ENCODE measurements around the gene COBL. TPM values are rescaled to one million over a fixed set of nuclear protein-coding genes. Genes with fewer than 3 reads are reported as not detected.

COBL gene
- total and polyA plus RNA-seq, 10 of the 15 experiments (the other 5 are each of a cell fraction or from before 2014, with no cell fraction given): 0.21 TPM; not detected in 9

DNA sequence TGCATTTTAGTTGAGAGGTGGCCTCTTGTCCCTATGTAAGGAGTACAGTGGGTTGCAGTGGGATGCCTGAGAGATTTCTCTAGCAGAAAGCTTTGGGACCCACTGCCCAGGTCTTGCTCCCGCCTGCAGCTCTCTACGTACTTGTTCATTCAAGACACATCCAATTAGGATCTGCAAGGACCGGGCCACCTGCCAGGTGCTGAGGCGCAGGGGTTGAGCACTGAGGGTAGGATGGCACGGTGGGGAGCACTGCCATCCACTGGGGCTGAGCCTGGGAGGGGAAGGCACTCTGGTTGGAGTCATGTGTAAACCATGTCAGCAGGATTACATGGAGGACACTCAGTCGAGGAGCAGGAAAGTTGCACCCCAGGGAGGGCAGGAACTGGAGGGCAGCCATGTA, 342.8 kb downstream of the COBL start (continued):
- TF ChIP-seq, protein P1, sequence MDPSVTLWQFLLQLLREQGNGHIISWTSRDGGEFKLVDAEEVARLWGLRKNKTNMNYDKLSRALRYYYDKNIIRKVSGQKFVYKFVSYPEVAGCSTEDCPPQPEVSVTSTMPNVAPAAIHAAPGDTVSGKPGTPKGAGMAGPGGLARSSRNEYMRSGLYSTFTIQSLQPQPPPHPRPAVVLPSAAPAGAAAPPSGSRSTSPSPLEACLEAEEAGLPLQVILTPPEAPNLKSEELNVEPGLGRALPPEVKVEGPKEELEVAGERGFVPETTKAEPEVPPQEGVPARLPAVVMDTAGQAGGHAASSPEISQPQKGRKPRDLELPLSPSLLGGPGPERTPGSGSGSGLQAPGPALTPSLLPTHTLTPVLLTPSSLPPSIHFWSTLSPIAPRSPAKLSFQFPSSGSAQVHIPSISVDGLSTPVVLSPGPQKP (IDR thresholded peaks at IDR 0.05; ENCODE audit: low read depth, low read length): no peak
- no peak for TF ChIP-seq E2F8 (IDR thresholded peaks at IDR 0.05; ENCODE audit: low read depth, partially characterized antibody)

DNA sequence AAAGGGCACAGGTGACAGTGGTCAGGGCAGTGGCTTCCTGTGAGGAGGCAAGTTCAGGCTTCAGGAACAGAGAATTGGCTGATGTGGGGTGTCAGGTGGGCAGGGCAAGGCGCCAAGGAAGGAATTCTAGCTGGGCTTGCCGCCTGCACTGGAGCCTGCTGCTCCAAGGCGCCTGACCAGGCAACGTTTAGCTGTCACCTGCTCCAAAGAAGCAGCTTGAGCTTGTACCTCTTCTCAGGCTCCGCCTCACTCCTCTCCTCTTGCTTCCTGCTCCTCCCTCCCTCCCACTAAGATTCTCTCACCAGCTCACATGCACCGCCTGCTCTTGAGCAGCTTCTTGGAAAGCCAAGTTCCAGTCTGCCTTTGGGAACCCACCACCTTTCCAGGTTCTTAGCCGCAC, 346.5 kb downstream of the COBL start:
- 42% methylated on average over 7 of the region's 7 CpGs for WGBS (ENCODE audit: insufficient coverage, insufficient replicate concordance, low lambda C conversion rate, missing lambda C conversion rate)
- Histone ChIP-seq H3K27me3 (replicated peaks in 1 of 2; ENCODE audit: control insufficient read depth in 2 of 2, insufficient read depth in 2 of 2, low read length in 1 of 2) (no peaks in the 10 kb centered on the region), H4K20me1 (ENCODE audit: control insufficient read depth, insufficient read depth) (no peaks in the 10 kb centered on the region), H3K9ac (ENCODE audit: control insufficient read depth, insufficient read depth, low read length) (no peak overlapping the region), H3K36me3 (ENCODE audit: control insufficient read depth in 2 of 2, insufficient read depth in 2 of 2, low read length in 1 of 2) (no peaks in the 10 kb centered on the region), H3K27ac (ENCODE audit: control insufficient read depth, insufficient read depth) (no peak overlapping the region), H3K4me2 (ENCODE audit: control insufficient read depth, insufficient read depth) (no peak overlapping the region), H3K4me1 (ENCODE audit: control insufficient read depth, insufficient read depth, low read length) (no peaks in the 10 kb centered on the region), H3K79me2 (ENCODE audit: control insufficient read depth, insufficient read depth, low read length) (no peaks in the 10 kb centered on the region), H3K9me3 (replicated peaks; ENCODE audit: control insufficient read depth, insufficient read depth, low read length) (no peaks in the 10 kb centered on the region), H2AFZ (ENCODE audit: control insufficient read depth, low read depth, low read length) (no peak overlapping the region), H3K4me3 (no peak overlapping the region)
- CTCF ChIA-PET: no interaction called here
- BruUV-seq (replicated peaks): no TSS peak
- DNase-seq (ENCODE audit: low read depth, low spot score): no peak
- FAIRE-seq: no peak
- SMC1A ChIA-PET (ENCODE audit: uncharacterized antibody, unreplicated experiment): no interaction called here
- POLR2A ChIA-PET: no interaction called here
- in situ Hi-C loops (cut with MboI) (no loop called here), intact Hi-C loops (cut with micrococcal nuclease; ENCODE audit: unreplicated experiment) (no loop called here)
- RAD21 ChIA-PET (ENCODE audit: unreplicated experiment): no interaction called here
- ATAC-seq: no peak
- TF ChIP-seq MEF2A (IDR thresholded peaks at IDR 0.05; ENCODE audit: insufficient read depth, low read depth, low read length): no peak
- no peak for TF ChIP-seq LARP7 (IDR thresholded peaks at IDR 0.05)
- TF ChIP-seq GABPA (IDR thresholded peaks at IDR 0.05; ENCODE audit: low read depth): no peak
- TF ChIP-seq ZBTB40 (IDR thresholded peaks at IDR 0.05; ENCODE audit: borderline replicate concordance): no peak
- no peak for TF ChIP-seq EED (IDR thresholded peaks at IDR 0.05; ENCODE audit: low read depth)
- no peak for TF ChIP-seq RB1 (IDR thresholded peaks at IDR 0.05; ENCODE audit: borderline replicate concordance)
- TF ChIP-seq ZNF274 (IDR thresholded peaks at IDR 0.05; ENCODE audit: insufficient read depth, insufficient read length): no peak
- TF ChIP-seq, protein P2, sequence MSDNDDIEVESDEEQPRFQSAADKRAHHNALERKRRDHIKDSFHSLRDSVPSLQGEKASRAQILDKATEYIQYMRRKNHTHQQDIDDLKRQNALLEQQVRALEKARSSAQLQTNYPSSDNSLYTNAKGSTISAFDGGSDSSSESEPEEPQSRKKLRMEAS (IDR thresholded peaks at IDR 0.05; ENCODE audit: low read depth, low read length): no peak
- TF ChIP-seq SIX5 (IDR thresholded peaks at IDR 0.05; ENCODE audit: low read depth, low read length, severe bottlenecking): no peak
- no peak for TF ChIP-seq ZNF24 (IDR thresholded peaks at IDR 0.05)
- TF ChIP-seq, protein P3, sequence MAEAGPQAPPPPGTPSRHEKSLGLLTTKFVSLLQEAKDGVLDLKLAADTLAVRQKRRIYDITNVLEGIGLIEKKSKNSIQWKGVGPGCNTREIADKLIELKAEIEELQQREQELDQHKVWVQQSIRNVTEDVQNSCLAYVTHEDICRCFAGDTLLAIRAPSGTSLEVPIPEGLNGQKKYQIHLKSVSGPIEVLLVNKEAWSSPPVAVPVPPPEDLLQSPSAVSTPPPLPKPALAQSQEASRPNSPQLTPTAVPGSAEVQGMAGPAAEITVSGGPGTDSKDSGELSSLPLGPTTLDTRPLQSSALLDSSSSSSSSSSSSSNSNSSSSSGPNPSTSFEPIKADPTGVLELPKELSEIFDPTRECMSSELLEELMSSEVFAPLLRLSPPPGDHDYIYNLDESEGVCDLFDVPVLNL (IDR thresholded peaks at IDR 0.05; ENCODE audit: low read depth, low read length): no peak
- no peak for TF ChIP-seq RCOR1 (conservative IDR thresholded peaks at IDR 0.05; ENCODE audit: low read depth, low read length)
- TF ChIP-seq CBFB (IDR thresholded peaks at IDR 0.05; ENCODE audit: low read depth): no peak

Measured in GM12878 (cell line).